Spinal cord (tissue), 10 donors: ENCODE measurements around the gene SPRY4. TPM values are rescaled to one million over a fixed set of nuclear protein-coding genes. Genes with fewer than 3 reads are reported as not detected.

Experiments
- DNase-seq, 6 donors: peaks; one replicate each; pipeline versions ENCODE4 v3.0.0 to v3.0.0-alpha.2; 2013 to 2015; ENCODE audit warnings: low spot score in 6 of 6, low read depth in 4 of 6
- H3K27ac ChIP-seq: one replicate; pipeline ENCODE4 v1.5.1; 2013; ENCODE audit warnings: low read depth, low read length, control low read depth
- H3K27me3 ChIP-seq: one replicate; pipeline ENCODE4 v1.6.1; 2013; ENCODE audit warnings: low read length; ENCODE audit not compliant: control insufficient read depth, insufficient read depth
- H3K36me3 ChIP-seq: one replicate; pipeline ENCODE4 v1.6.1; 2013; ENCODE audit warnings: low read length; ENCODE audit not compliant: control insufficient read depth, insufficient read depth
- H3K4me1 ChIP-seq: one replicate; pipeline ENCODE4 v1.6.1; 2013; ENCODE audit warnings: low read length; ENCODE audit not compliant: control insufficient read depth, insufficient read depth
- H3K4me3 ChIP-seq: one replicate; pipeline ENCODE4 v1.5.1; 2013; ENCODE audit warnings: low read depth, low read length, control low read depth
- H3K9me3 ChIP-seq: one replicate; pipeline ENCODE4 v1.6.1; 2013; ENCODE audit warnings: low read length; ENCODE audit not compliant: control insufficient read depth, insufficient read depth
- WGBS: methylation state at CpG from one replicate; pipeline ENCODE4 v1.1.5; 2013; ENCODE audit warnings: missing lambda C conversion rate; ENCODE audit not compliant: insufficient coverage; 5-methylcytosine and 5-hydroxymethylcytosine counted together
- polyA plus RNA-seq, 2 donors: library from polyadenylated mRNA; unstranded; fragments of 120-200 nt; gene quantifications; one replicate each; pipeline ENCODE4 v1.2.1, GENCODE V29; 2013; ENCODE audit not compliant: insufficient read length in 2 of 2
- total RNA-seq, 2 donors: library from RNA; depleted of rRNA in 1 of 2; stranded (reverse); fragments of 120-200 nt in 1 of 2; fragments of >200 nt in 1 of 2; gene quantifications; one replicate each; pipeline versions ENCODE4 v1.2.3 to v1.2.4, GENCODE V29; 2013 to 2014
- donor health status: healthy.

SPRY4 gene
- total and polyA plus RNA-seq, 4 donors: 11.6 to 28.5 (median 21.0) TPM

- peaks cover 66% of the 10 kb centered on the region for H3K4me1 ChIP-seq
- no peaks in the 10 kb centered on the region for H3K9me3 ChIP-seq
- 66% methylated on average over 5 of the region's 5 CpGs for WGBS
- no peak for DNase-seq
- peaks cover 7% of the 10 kb centered on the region for H3K27me3 ChIP-seq
- peaks cover 14% of the 10 kb centered on the region for H3K36me3 ChIP-seq
- H3K4me3 ChIP-seq: no peak overlapping the region
- peak overlapping the region; percentile 8 for H3K27ac ChIP-seq
Observed at GRCh38 chr5:142317753-142318152, 7.1 kb downstream of the SPRY4 start.

- Histone ChIP-seq H3K9me3 (no peaks in the 10 kb centered on the region), H3K27me3 (peaks cover 4% of the 10 kb centered on the region), H3K4me1 (peaks cover 64% of the 10 kb centered on the region), H3K27ac (peak overlapping the region; percentile 8), H3K36me3 (peaks cover 18% of the 10 kb centered on the region), H3K4me3 (no peak overlapping the region)
- 77% methylated on average over 2 of the region's 5 CpGs for WGBS
- DNase-seq: no peak
Observed at GRCh38 chr5:142317173-142317572, 7.6 kb downstream of the SPRY4 start.

GRCh38 chr5:142316681-142317080, 8.1 kb downstream of the SPRY4 start:
- peaks cover 19% of the 10 kb centered on the region for H3K36me3 ChIP-seq
- no peak overlapping the region for H3K27ac ChIP-seq
- H3K27me3 ChIP-seq: peaks cover 4% of the 10 kb centered on the region
- WGBS: 55% methylated on average over 4 of the region's 6 CpGs
- DNase-seq: peak in 1 of 6 donors; percentile 17
- no peak overlapping the region for H3K4me3 ChIP-seq
- peaks cover 61% of the 10 kb centered on the region for H3K4me1 ChIP-seq
- no peaks in the 10 kb centered on the region for H3K9me3 ChIP-seq

GRCh38 chr5:142316051-142316450, 8.8 kb downstream of the SPRY4 start:
- H3K27me3 ChIP-seq: peaks cover 4% of the 10 kb centered on the region
- H3K4me3 ChIP-seq: no peak overlapping the region
- H3K4me1 ChIP-seq: peaks cover 60% of the 10 kb centered on the region
- H3K36me3 ChIP-seq: peaks cover 25% of the 10 kb centered on the region
- 8% methylated on average over 4 of the region's 4 CpGs for WGBS
- H3K9me3 ChIP-seq: no peaks in the 10 kb centered on the region
- H3K27ac ChIP-seq: peak overlapping the region; percentile 67
- DNase-seq: peak in 2 of 6 donors; percentile 71 to 87

- H3K27me3 ChIP-seq: peaks cover 4% of the 10 kb centered on the region
- H3K4me3 ChIP-seq: no peak overlapping the region
- H3K27ac ChIP-seq: peak overlapping the region; percentile 67
- peaks cover 28% of the 10 kb centered on the region for H3K36me3 ChIP-seq
- 87% methylated on average over 3 of the region's 6 CpGs for WGBS
- DNase-seq: no peak
- H3K9me3 ChIP-seq: no peaks in the 10 kb centered on the region
- peaks cover 52% of the 10 kb centered on the region for H3K4me1 ChIP-seq
Observed at GRCh38 chr5:142315096-142315900, 9.5 kb downstream of the SPRY4 start.

- no peaks in the 10 kb centered on the region for H3K9me3 ChIP-seq
- 93% methylated on average over 18 of the region's 18 CpGs for WGBS
Observed at GRCh38 chr5:142314606-142315005, 10.2 kb downstream of the SPRY4 start.

GRCh38 chr5:142314109-142314508, 10.7 kb downstream of the SPRY4 start:
- Histone ChIP-seq H3K27ac (no peak overlapping the region), H3K27me3 (no peaks in the 10 kb centered on the region), H3K4me1 (peaks cover 44% of the 10 kb centered on the region), H3K9me3 (no peaks in the 10 kb centered on the region), H3K36me3 (peaks cover 34% of the 10 kb centered on the region), H3K4me3 (no peak overlapping the region)
- no peak for DNase-seq
- WGBS: 80% methylated on average over 20 of the region's 20 CpGs

More at GRCh38 chr5:142314606-142315005, 10.2 kb downstream of the SPRY4 start:
- Histone ChIP-seq H3K27me3 (no peaks in the 10 kb centered on the region), H3K36me3 (peaks cover 31% of the 10 kb centered on the region), H3K4me3 (no peak overlapping the region), H3K27ac (no peak overlapping the region), H3K4me1 (peaks cover 47% of the 10 kb centered on the region)
- no peak for DNase-seq

- no peaks in the 10 kb centered on the region for H3K27me3 ChIP-seq
- peak in 1 of 6 donors; percentile 16 for DNase-seq
- H3K4me3 ChIP-seq: no peak overlapping the region
- WGBS: 80% methylated on average over 1 of the region's 4 CpGs
- H3K27ac ChIP-seq: no peak overlapping the region
- H3K9me3 ChIP-seq: no peaks in the 10 kb centered on the region
- H3K36me3 ChIP-seq: peaks cover 36% of the 10 kb centered on the region
- peaks cover 44% of the 10 kb centered on the region for H3K4me1 ChIP-seq
Observed at GRCh38 chr5:142313682-142314081, 11.1 kb downstream of the SPRY4 start.

- DNase-seq: no peak
- Histone ChIP-seq H3K9me3 (no peaks in the 10 kb centered on the region), H3K27me3 (no peaks in the 10 kb centered on the region), H3K4me3 (no peak overlapping the region), H3K27ac (no peak overlapping the region), H3K4me1 (peaks cover 44% of the 10 kb centered on the region), H3K36me3 (peaks cover 36% of the 10 kb centered on the region)
- 94% methylated on average over 7 of the region's 10 CpGs for WGBS
Observed at GRCh38 chr5:142313275-142313674, 11.5 kb downstream of the SPRY4 start.

- H3K4me1 ChIP-seq: peaks cover 35% of the 10 kb centered on the region
- WGBS: 100% methylated on average over 2 of the region's 5 CpGs
- no peak for DNase-seq
- H3K27me3 ChIP-seq: no peaks in the 10 kb centered on the region
- H3K9me3 ChIP-seq: no peaks in the 10 kb centered on the region
- no peak overlapping the region for H3K4me3 ChIP-seq
- peaks cover 36% of the 10 kb centered on the region for H3K36me3 ChIP-seq
- H3K27ac ChIP-seq: no peak overlapping the region
Observed at GRCh38 chr5:142312399-142312798, 12.4 kb downstream of the SPRY4 start.
